ENCODE measurements around the gene C2orf76. TPM values are rescaled to one million over a fixed set of nuclear protein-coding genes. Genes with fewer than 3 reads are reported as not detected.
A peak's percentile ranks its signal among the peaks of the same experiment; 100 is the strongest.
"Not testable (repeated sequence)": the region's sequence is repeated elsewhere in the genome, so short reads cannot be mapped to it uniquely, and the experiment has no call there.

Gene C2orf76
- polyA plus RNA-seq, 2 of the 4 experiments (the other 2 are of a cell fraction) = 16.6 to 34.3 TPM

GRCh38 chr2:119376810-119377209 lies 10.2 kb upstream of the C2orf76 start:
- H3K9me3 ChIP-seq = no peaks in the 10 kb centered on the region
- ChIA-PET POLR2A (interaction anchor here (0.9 kb wide), 1 partner anchor 9 kb away, joined by 3 read pairs; no protein-coding TSS in a partner anchor), CTCF (no interaction called here)
- no peak for TF ChIP-seq KDM5A (IDR thresholded peaks at IDR 0.05)
- TF ChIP-seq RNF2 (IDR thresholded peaks at IDR 0.05; ENCODE audit: borderline replicate concordance, low read depth) = no peak
- no peak for TF ChIP-seq RARB (CRISPR knock-in tag; IDR thresholded peaks at IDR 0.05)
- WGBS (ENCODE audit: missing lambda C conversion rate) = 83% methylated on average over 5 of the region's 5 CpGs
- H3K4me2 ChIP-seq = no peak overlapping the region
- peak in 1 of 2 experiments; percentile 47; a peak in 3 of 6 replicates for ATAC-seq
- H3K27ac ChIP-seq = no peak overlapping the region
- DNase-seq (ENCODE audit: low read depth in 1 of 2, low spot score in 1 of 2) = no peak
- no peaks in the 10 kb centered on the region for H3K4me1 ChIP-seq
- no peak overlapping the region for H3K4me3 ChIP-seq
- FAIRE-seq = no peak

DNA sequence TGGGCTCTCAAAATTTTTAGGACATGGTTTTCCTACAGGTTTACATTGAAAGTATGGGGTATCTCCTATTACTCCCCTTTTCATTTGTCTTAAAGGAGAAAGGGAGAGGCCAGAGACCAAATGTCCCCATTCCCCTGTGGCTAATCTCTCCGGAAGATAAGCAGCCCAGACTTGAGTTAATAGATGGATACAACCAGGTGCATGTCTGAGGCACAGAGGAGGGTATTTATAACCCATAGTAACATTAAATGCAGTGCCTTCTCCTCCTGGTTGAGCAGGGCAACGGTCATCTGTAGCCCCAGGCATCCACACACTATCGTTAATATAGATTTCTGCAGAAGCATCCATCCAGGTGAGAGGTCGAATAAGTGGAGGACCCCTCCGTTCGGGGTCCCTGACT lies 9.8 kb upstream of the C2orf76 start:
- CTCF ChIA-PET; DNase-seq (ENCODE audit: low read depth in 1 of 2, low spot score in 1 of 2); H3K4me2 ChIP-seq; H3K27ac ChIP-seq; H3K9me3 ChIP-seq; POLR2A ChIA-PET; H3K4me3 ChIP-seq; FAIRE-seq; H3K4me1 ChIP-seq; ATAC-seq: not testable (repeated sequence)
- WGBS (ENCODE audit: missing lambda C conversion rate) = 77% methylated on average over 6 of the region's 6 CpGs

GRCh38 chr2:119373907-119374745 lies 7.5 kb upstream of the C2orf76 start:
- FAIRE-seq; CTCF ChIA-PET; DNase-seq (ENCODE audit: low read depth in 1 of 2, low spot score in 1 of 2); ATAC-seq; H3K4me1 ChIP-seq; POLR2A ChIA-PET; H3K4me3 ChIP-seq; H3K4me2 ChIP-seq; H3K27ac ChIP-seq; H3K9me3 ChIP-seq: not testable (repeated sequence)
- WGBS (ENCODE audit: missing lambda C conversion rate) = 93% methylated on average over 5 of the region's 5 CpGs

DNA sequence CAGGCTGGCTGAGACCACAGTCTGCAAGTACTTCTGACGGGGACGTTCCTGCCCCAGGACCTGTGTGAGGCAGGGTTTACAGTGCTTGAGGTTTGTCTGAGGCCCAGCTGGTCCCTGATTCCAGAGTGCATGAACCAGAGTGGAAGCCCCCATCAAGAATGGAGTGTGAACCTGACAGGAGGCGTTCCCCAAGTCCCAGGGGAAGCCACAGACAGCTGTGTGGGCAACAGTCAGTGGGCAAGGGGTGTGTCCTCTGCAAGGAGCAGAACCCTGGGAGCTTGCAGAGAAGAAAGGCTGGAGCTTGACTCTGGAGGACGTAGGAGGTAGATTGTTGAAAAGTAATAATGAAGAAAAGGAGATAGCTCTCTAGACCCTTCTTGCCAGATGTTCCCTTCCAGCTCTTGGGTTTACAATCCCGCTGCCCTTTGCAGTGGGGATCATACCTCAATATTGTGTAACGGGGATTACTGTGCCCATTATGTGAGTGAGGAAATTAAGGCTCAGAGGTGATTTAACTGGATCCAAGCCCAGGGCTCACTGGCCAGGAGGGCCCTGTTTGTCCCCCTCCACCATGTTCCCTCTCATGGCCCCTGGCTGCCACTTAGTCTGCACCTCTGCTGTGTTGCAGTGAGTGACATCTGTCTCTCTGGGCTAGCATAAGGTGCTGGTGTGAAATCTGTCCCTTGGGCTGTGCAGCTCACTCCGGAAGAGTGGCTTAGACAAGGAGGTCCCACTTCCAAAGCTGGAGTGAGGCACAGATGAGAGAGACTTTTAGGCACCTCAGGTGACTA lies 6.3 kb upstream of the C2orf76 start:
- Histone ChIP-seq H3K4me1 (peaks cover 9% of the 10 kb centered on the region), H3K9me3 (no peaks in the 10 kb centered on the region), H3K27ac (no peak overlapping the region), H3K4me2 (no peak overlapping the region), H3K4me3 (no peak overlapping the region)
- no peak for ATAC-seq
- ChIA-PET CTCF (no interaction called here), POLR2A (no interaction called here)
- TF ChIP-seq FOSL2 (IDR thresholded peaks at IDR 0.05) = no peak
- TF ChIP-seq FOSL2 (CRISPR knock-in tag; IDR thresholded peaks at IDR 0.05) = no peak
- TF ChIP-seq, protein P1, sequence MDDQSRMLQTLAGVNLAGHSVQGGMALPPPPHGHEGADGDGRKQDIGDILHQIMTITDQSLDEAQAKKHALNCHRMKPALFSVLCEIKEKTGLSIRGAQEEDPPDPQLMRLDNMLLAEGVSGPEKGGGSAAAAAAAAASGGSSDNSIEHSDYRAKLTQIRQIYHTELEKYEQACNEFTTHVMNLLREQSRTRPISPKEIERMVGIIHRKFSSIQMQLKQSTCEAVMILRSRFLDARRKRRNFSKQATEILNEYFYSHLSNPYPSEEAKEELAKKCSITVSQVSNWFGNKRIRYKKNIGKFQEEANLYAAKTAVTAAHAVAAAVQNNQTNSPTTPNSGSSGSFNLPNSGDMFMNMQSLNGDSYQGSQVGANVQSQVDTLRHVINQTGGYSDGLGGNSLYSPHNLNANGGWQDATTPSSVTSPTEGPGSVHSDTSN (IDR thresholded peaks at IDR 0.05) = no peak
- TF ChIP-seq RFX5 (IDR thresholded peaks at IDR 0.05) = no peak
- no peak for TF ChIP-seq EP300 (IDR thresholded peaks at IDR 0.05)
- TF ChIP-seq RARB (CRISPR knock-in tag; IDR thresholded peaks at IDR 0.05) = no peak
- no peak for TF ChIP-seq ESRRA (IDR thresholded peaks at IDR 0.05; ENCODE audit: borderline replicate concordance, low read length)
- TF ChIP-seq, protein P2, sequence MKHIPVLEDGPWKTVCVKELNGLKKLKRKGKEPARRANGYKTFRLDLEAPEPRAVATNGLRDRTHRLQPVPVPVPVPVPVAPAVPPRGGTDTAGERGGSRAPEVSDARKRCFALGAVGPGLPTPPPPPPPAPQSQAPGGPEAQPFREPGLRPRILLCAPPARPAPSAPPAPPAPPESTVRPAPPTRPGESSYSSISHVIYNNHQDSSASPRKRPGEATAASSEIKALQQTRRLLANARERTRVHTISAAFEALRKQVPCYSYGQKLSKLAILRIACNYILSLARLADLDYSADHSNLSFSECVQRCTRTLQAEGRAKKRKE (CRISPR knock-in tag; IDR thresholded peaks at IDR 0.05; ENCODE audit: low read depth) = no peak
- TF ChIP-seq RCOR1 (IDR thresholded peaks at IDR 0.05; ENCODE audit: low read depth, low read length) = no peak
- TF ChIP-seq CEBPB (IDR thresholded peaks at IDR 0.05) = no peak
- TF ChIP-seq ZC3H11A (IDR thresholded peaks at IDR 0.05) = no peak
- no peak for TF ChIP-seq ZNF302 (CRISPR knock-in tag; IDR thresholded peaks at IDR 0.05)
- 94% methylated on average over 6 of the region's 7 CpGs for WGBS (ENCODE audit: missing lambda C conversion rate)
- no peak for DNase-seq (ENCODE audit: low read depth in 1 of 2, low spot score in 1 of 2)
- no peak for FAIRE-seq

All from A549 (cell line).